Activated T-cell treated with anti-CD3 and anti-CD28 coated beads for 4 hours (primary cell): ENCODE measurements around the gene TBC1D9B.
"Not testable (repeated sequence)": the region's sequence is repeated elsewhere in the genome, so short reads cannot be mapped to it uniquely, and the experiment has no call there.

Experiments used
- DNase-seq: peaks from one replicate; pipeline ENCODE4 v3.0.0-alpha.2; 2020

Gene TBC1D9B

GRCh38 chr5:179883163-179883562 is 24.5 kb downstream of the TBC1D9B start:
- DNase-seq = no peak

- no peak for DNase-seq
Measured at GRCh38 chr5:179882338-179882737, 25.4 kb downstream of the TBC1D9B start.

- DNase-seq = no peak
Measured at GRCh38 chr5:179880848-179881590, 26.7 kb downstream of the TBC1D9B start.

- no peak for DNase-seq
Measured at GRCh38 chr5:179880066-179880650, 27.5 kb downstream of the TBC1D9B start.

GRCh38 chr5:179879690-179880010 is 28.0 kb downstream of the TBC1D9B start:
- DNase-seq = no peak

- DNase-seq = no peak
Measured at GRCh38 chr5:179879003-179879689, 28.6 kb downstream of the TBC1D9B start.

- DNase-seq = no peak
Measured at GRCh38 chr5:179878222-179879002, 29.3 kb downstream of the TBC1D9B start.

- no peak for DNase-seq
Measured at GRCh38 chr5:179876610-179876952, 31.1 kb downstream of the TBC1D9B start.

- no peak for DNase-seq
Measured at GRCh38 chr5:179875741-179876609, 31.7 kb downstream of the TBC1D9B start.

- no peak for DNase-seq
Measured at GRCh38 chr5:179874536-179875292, 33.0 kb downstream of the TBC1D9B start.

GRCh38 chr5:179874136-179874535 is 33.6 kb downstream of the TBC1D9B start:
- DNase-seq = no peak

- DNase-seq = no peak
Measured at GRCh38 chr5:179873588-179874110, 34.0 kb downstream of the TBC1D9B start.

GRCh38 chr5:179872828-179873575 is 34.7 kb downstream of the TBC1D9B start:
- DNase-seq = no peak

GRCh38 chr5:179872055-179872827 is 35.5 kb downstream of the TBC1D9B start:
- no peak for DNase-seq

GRCh38 chr5:179871533-179871932 is 36.2 kb downstream of the TBC1D9B start:
- DNase-seq = not testable (repeated sequence)

- no peak for DNase-seq
Measured at GRCh38 chr5:179870952-179871351, 36.7 kb downstream of the TBC1D9B start.

GRCh38 chr5:179870403-179870903 is 37.2 kb downstream of the TBC1D9B start:
- DNase-seq = no peak

GRCh38 chr5:179869641-179870402 is 37.9 kb downstream of the TBC1D9B start:
- DNase-seq = no peak

- DNase-seq = no peak
Measured at GRCh38 chr5:179869101-179869500, 38.6 kb downstream of the TBC1D9B start.
